Measurements from ENCODE around the gene RSRC2.
"Not testable (repeated sequence)": the region's sequence is repeated elsewhere in the genome, so short reads cannot be mapped to it uniquely, and the experiment has no call there.

GRCh38 chr12:122470576-122470975, 56.2 kb downstream of the RSRC2 start:
- TF ChIP-seq KLF10 (CRISPR knock-in tag; IDR thresholded peaks at IDR 0.05); ZFP30 (CRISPR knock-in tag; IDR thresholded peaks at IDR 0.05; ENCODE audit: borderline replicate concordance); ZNF274 (IDR thresholded peaks at IDR 0.05; ENCODE audit: borderline replicate concordance, low read depth, low read length); POLR2AphosphoS5 (IDR thresholded peaks at IDR 0.05; ENCODE audit: control insufficient read depth, insufficient read depth, low read depth, low read length); CREB1 (IDR thresholded peaks at IDR 0.05); CREB1 (CRISPR knock-in tag; IDR thresholded peaks at IDR 0.05); EZH2 (IDR thresholded peaks at IDR 0.05; ENCODE audit: borderline replicate concordance, low read depth, low read length); ZFP36 (IDR thresholded peaks at IDR 0.05; ENCODE audit: low read depth, low read length, partially characterized antibody); STAT5B (CRISPR knock-in tag; IDR thresholded peaks at IDR 0.05); CEBPG (CRISPR knock-in tag; IDR thresholded peaks at IDR 0.05); CEBPG (tag; conservative IDR thresholded peaks at IDR 0.05 in 1 of 2, IDR thresholded peaks at IDR 0.05 in 1 of 2); ZNF184 (CRISPR knock-in tag; IDR thresholded peaks at IDR 0.05); NR1H2 (CRISPR knock-in tag; IDR thresholded peaks at IDR 0.05); KLF6 (CRISPR knock-in tag; IDR thresholded peaks at IDR 0.05; ENCODE audit: borderline replicate concordance): not testable (repeated sequence)

Measured in K562 (cell line).